KG1 (cell line): ENCODE data around the gene MCEMP1.
"Not testable (repeated sequence)": the region's sequence is repeated elsewhere in the genome, so short reads cannot be mapped to it uniquely, and the experiment has no call there.

Experiments used
- DNase-seq: peaks from one replicate; lab custom pipeline; 2025; lab: John Stamatoyannopoulos, UW

Gene MCEMP1

DNA sequence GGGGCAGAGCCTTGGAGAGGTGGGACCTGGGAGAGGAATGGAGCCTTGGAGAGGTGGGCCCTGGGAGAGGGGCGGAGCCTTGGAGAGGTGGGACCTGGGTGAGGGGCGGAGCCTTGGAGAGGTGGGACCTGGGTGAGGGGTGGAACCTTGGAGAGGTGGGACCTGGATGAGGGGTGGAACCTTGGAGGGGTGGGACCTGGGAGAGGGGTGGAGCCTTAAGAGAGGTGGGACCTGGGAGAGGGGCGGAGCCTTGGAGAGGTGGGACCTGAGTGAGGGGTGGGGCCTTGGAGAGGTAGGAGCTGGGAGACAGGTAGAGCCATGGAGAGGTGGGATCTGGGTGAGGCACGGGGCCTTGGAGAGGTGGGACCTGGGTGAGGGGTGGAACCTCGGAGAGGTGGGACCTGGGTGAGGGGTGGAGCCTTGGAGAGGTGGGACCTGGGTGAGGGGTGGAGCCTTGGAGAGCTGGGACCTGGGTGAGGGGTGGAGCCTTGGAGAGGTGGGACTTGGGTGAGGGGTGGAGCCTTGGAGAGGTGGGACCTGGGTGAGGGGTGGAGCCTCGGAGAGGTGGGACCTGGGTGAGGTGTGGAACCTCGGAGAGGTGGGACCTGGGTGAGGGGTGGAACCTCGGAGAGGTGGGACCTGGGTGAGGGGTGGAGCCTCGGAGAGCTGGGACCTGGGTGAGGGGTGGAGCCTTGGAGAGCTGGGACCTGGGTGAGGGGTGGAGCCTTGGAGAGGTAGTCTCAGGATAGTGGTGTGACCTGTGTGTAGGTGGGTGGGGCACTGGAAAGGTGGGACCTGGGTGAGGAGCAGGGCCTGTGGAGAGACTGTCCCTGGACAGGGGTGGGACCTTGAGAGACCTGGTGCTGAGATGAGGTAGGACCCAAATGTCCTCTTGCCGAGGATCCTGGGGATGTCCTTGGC, 33.0 kb upstream of the MCEMP1 start:
- not testable (repeated sequence) for DNase-seq

DNA sequence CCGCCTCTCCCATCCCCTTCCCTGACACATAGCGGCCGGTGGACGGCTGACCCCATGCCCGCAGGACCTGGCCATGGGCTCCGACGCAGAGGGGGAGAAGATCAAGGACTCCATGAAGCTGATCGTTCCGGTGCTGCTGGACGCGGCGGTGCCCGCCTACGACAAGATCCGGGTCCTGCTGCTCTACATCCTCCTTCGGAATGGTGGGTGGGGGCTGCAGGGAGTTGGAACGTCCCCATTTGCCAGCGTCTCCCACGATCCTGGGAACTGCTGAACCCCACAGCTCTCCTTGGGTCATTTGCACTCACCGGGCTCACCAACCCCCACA, 32.4 kb upstream of the MCEMP1 start:
- DNase-seq, result no peak

DNA sequence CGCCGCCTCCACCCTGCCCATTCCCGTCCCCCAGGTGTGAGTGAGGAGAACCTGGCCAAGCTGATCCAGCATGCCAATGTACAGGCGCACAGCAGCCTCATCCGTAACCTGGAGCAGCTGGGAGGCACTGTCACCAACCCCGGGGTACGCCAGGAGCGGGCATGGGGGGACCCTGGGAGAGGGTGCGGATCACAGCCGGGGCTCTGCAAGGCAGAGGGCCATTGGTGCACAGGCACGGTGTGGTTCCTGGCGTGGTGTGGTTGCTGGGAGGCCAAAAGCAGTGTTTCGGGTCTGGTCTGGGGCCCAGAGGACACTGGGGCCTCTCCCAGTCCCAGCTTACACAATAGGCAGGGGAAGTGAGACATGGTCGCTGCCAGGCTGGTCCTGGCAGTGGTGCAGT, 31.7 kb upstream of the MCEMP1 start:
- DNase-seq, result no peak

DNA sequence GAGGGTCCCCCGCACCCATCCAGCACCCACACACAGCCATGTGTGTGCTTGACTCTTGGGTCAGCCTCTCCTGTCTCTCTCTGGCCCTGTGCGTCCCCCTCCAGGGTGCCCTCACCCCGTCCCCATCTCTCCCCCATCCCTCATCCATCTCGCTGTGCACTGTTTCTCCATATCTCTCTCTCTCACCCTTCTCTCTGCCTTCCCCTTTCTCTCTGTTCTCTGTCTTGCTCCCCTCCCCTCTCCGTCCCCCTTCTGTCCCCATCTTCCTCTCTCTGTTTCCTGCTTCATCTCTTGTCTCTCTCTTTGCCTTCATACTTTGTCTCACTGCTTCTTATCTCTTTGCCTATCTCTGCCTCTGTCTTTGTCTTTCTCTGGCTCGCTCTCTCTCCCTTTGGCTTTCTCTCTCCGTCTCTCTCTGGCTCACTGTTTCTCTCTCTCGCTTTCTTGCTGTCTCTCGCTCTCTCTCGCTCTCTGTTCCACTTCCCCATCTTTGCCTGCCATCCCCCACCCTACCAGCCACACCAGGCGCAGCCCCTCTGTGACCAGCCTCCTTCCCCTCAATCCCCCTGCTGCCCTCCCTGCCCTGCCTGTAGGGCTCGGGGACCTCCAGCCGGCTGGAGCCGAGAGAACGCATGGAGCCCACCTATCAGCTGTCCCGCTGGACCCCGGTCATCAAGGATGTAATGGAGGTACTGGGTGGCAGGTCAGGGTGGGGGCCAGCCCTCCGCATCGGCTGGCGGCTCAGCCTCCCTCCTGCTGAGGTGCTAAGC, 31.0 kb upstream of the MCEMP1 start:
- no peak for DNase-seq

DNA sequence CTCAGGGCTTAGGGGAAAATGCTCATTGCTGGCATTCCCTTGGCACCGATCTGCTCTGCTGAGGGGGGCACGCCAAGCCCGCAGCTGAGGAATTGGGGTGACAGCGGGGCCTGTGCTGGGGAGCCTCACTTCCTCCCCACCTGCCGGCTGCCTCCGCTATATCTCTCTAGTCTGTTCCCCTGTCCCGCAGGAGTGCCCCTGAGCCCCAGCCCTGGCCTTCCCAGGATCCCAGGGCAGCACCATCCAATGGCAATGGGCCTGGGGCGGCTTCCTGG, 30.5 kb upstream of the MCEMP1 start:
- DNase-seq, result no peak

DNA sequence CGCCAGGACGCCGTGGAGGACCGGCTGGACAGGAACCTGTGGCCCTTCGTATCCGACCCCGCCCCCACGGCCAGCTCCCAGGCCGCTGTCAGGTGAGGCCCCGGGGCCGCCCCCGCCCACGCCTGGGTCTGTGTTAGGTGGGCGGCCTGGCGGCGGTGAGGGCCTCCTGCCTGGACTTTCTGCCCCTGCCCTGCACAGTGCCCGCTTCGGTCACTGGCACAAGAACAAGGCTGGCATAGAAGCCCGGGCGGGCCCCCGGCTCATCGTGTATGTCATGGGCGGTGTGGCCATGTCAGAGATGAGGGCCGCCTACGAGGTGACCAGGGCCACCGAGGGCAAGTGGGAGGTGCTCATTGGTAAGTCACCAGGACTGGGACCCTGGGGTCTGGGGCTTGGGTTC, 29.7 kb upstream of the MCEMP1 start:
- no peak for DNase-seq

DNA sequence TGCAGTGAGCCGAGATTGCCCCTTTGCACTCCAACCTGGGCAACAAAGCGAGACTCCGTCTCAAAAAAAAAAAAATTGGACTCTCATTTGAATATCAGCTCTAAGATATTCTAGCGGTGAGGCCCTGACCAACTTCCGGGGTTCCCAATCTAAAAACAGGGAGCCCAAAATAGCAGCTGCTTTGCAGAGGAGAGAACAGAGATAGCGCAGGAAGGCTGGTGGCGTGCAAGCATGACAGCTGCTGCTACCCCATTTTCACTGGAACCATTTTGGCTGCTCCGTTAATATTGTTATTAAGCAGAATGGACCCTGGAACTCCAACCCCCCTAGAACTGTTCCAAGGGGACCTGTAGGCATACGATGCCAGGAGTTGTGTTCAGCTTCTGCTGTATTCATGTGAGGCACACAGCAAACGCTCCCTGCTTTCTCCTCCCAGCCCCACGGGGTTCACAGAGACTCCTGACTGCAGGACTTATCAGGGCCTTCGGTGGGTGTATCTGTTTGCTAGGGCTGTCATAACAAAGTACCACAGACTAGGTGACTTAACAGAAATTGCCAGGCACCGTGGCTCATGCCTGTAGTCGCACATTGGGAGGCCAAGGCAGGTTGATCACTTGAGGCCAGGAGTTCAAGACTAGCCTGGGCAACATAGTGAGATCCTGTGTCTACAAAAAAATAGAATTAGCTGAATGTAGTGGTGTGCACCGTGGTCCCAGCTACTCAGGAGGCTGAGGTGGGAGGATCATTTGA, 28.4 kb upstream of the MCEMP1 start:
- no peak for DNase-seq

DNA sequence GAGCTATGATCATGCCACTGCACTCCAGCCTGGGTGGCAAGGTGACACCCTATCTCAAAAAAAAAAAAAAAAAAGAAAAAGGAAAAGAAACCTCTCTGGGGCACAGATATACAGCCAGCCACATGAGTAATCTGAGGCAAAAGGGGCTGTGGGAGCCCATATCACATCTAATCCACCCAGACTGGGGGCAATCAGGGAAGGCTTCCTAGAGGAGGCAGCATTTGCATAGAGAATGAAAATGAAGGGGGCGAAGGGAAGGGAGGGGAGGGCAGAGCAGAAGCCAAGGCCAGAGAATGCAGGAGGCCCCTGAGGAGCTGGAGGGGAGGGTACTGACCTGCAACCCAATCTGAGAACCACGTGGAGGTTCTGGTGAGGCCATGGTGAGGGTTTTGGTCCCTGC, 26.7 kb upstream of the MCEMP1 start:
- DNase-seq, result no peak

DNA sequence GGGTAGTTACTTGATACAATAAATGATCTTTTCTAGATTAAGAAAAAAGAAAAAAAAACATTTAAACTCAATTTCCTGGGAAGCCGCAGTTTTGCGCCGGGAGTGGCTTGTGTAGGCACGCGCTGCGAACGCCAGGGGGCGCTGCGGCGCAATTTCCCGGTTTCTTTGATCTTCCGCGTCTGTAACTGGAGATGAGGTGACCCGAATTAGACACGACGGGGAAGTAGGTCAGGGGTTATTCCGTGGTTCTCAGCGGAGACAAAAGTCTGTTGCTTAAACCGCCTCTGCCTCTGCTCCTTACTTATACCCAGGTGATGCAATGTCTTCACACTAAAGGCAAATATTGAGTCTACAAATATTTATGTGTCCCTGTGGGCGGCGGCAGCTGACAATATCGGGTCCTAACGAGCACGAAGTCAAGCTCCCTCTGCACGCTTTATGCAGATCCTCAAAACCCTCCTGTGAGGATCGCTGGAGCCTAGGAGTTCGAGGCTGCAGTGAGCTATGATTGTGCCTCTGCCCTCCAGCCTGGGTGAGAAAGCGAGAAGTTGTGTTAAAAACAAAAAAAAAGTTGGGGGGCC, 24.7 kb upstream of the MCEMP1 start:
- peak; percentile 81 for DNase-seq

DNA sequence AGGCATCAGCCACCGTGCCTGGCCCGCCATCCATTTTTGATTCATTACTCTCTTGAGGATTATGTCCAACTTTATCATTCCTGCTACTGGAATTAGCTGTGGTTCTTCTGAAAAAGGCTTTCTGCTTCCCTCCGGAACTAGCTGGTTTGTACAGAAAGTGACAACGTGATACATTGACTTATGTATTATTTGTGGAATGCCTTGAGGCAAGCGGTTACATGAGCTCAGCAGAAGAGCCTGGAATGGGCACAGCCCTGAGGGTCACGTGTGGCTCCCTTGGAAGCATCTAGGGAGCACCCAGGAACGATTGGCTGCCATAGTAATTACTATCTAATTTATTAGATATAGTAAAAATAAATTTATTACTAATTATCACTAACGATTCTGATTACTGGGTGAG, 22.5 kb upstream of the MCEMP1 start:
- no peak for DNase-seq

DNA sequence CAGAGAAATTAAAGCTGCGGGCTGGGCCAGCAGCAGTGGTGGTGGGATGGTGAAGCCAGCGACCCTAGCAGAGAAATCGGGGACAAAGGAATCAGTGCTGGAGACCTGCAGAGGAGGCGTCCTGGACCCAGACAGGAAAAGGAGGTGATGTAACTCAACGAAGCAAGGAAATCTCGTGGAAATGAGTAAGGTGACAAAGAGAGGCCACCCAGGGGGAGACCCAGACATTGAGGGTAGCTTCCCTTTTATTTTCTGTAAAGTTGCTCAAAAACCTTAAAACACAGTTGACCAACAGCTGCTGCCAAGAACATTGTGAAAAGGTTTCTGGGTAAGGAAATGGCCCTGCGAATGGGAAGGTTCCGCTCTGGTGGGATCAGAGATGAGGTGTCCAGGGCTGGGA, 21.3 kb upstream of the MCEMP1 start:
- peak; percentile 16 for DNase-seq

DNA sequence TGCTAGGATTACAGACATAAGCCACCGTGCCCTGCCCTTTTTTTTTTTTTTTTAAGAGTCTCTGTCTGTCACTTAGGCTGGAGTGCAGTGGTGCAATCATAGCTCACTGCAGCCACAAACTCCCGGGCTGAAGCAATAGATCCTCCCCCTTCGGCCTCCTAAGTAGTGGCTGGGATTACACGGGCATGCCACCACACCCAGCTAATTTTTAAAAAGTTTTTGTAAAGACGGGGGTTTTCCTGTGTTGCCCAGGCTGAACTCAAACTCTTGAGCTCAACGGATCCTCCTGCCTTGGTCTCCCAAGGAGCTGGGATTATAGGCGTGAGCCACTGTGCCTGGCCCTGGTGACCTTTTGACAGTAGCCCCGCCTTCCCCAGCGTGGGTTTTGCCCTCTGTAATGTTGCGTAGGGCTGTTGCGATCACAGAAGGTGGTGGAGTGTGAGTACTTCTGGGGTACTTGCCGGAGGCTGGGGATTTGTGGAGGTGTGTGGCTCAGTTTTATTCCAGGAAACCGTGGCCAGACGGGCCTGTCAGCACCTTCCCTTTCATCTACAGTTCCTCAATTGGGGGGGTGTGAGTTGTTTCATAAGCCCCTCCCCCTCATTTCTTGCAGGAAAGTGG, 19.6 kb upstream of the MCEMP1 start:
- DNase-seq, result peak; percentile 26

DNA sequence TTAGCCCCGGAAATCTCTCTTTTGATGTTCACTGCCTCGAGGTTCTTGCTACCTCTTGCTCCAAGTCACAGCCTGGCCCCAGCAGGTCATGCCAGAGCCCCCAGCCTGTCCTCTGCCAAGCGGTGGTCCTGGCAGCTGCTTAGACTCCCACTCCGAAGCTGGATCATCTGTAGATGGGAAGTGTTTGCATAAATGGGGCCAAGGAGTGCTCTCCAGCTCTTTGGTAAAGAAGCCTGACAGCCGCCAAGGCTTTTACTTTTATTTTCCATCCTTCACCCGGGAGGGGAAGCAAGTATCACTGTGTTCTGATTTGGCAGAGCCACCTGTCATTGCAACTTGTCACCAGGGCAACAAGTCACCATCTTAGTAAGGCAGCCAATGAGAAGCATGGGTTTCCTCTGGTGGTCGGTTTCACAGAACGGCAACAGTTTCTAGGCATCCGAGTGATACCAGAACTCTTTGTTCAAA, 18.6 kb upstream of the MCEMP1 start:
- no peak for DNase-seq

DNA sequence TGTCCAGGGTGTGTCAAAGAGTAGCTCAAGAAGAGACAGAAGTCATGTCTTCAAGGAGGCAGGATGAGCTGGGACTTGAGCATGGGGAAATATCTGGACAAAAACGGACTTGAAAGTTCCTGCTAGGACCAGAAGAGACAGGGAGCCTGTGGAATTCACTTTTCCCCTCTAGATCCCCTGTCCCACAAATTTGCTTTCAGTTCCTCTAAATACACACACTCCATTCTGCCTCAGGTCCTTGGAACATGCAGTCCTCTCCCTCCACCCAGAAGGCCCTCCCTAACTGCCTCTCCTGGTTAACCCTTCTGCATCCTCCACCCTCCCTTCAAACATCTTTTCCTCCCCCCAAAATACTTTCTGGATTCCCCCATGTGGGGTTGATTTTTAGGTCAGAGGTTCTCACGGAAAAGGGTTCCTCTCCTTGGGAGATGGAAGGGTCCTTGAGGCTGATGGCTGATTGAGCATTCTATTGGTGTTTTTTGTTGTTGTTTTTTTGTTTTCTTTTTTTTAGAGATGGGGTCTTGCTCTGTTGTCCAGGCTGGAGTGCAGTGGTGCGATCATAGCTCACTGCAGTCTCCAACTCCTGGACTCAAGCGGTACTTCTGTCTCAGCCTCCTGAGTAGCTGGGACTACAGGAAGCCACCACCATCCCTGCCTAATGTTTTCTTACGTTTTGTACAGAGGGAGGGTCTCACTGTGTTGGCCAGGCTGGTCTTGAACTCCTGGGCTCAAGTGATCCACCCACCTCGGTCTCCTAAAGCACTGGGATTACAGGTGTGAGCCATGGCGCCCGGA, 14.9 kb upstream of the MCEMP1 start:
- DNase-seq, result no peak

DNA sequence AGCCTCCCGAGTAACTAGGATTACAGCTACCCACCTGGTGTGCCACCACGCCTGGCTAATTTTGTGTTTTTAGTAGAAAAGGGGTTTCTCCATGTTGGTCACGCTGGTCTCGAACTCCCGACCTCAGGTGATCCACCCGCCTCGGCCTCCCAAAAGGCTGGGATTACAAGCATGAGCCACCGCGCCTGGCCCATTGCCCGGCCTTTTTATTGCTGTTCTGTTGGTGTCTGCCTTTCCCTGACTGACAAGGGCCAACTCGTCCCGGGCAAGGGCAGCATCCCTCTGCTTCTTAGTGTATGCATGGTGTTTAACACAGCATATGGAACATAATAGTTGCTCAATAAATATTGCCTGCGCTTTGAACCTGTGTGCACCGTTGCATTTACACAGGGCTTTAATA, 14.2 kb upstream of the MCEMP1 start:
- DNase-seq, result no peak

DNA sequence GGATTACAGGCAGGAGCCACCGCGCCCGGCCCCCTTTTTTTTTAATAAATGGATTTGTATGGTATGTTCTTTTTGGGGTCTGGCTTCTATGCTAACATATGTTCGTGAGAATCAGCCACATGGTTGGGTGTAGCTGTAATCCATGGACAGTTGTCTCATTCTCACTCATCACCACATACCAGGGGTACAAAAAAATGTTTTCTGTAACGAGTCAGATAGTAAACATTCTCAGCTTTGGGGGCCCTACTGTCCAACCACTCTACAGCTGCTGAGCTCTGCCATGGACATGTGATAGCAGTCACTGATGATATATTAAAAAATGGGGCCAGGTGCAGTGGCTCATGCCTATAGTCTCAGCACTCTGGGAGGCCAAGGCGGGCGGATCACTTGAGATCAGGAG, 13.2 kb upstream of the MCEMP1 start:
- no peak for DNase-seq

DNA sequence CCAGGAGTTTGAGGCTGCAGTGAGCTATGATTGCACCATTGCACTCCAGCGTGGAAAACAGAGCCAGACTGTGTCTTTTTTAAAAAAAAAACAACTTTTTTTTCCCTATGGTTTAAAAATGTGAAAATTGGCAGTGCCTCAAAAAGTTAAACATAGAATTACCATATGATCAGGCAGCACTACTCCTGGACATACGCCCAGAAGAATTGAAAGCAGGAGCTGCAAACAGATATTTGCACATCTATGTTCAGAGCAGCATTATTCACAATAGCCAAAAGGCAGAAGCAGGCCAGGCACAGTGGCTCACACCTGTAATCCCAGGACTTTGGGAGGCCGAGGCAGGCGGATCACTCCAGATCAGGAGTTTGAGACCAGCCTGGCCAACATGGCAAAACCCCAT, 11.8 kb upstream of the MCEMP1 start:
- no peak for DNase-seq

DNA sequence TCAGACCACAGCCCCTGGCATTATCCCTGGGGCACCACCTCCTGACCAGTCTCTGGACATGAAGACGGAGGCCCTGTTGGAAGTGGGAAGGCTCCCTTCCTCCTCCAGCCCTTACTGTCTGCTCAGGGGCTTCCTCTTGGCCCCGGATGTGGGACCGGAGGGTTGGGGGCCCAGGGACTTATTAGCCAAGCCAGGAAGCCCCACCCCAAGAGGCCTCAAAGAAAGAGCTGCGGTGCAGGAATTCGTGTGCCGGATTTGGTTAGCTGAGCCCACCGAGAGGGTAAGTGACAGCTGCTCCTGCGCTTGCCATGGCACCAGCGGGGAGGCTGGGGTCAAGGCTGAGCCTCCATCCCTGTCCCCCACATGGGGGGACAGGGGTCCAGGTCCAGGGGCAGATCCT, 8.0 kb upstream of the MCEMP1 start, which contains the start of gene RETN:
TSS of gene RETN (plus strand) at position 208 of the 400 bp plus-strand sequence. CDS start 278 bp downstream, outside the sequence.
- no peak for DNase-seq

DNA sequence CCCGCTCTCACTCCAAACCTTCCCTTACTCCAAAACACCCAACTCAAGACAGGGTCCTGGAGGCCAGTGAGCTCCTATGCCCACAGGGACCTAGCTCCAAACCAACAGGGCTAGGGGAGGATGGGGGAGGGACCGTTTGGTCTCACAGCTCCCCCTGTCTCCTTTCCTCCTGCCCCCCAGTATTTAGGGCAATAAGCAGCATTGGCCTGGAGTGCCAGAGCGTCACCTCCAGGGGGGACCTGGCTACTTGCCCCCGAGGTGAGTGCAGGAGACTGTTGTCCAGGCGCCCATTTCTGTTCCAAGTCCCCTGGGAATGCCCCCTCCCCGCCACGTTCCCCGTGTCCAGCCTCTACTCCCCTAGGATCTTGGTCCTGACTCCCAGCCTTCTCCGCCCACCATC, 7.2 kb upstream of the MCEMP1 start:
- no peak for DNase-seq

DNA sequence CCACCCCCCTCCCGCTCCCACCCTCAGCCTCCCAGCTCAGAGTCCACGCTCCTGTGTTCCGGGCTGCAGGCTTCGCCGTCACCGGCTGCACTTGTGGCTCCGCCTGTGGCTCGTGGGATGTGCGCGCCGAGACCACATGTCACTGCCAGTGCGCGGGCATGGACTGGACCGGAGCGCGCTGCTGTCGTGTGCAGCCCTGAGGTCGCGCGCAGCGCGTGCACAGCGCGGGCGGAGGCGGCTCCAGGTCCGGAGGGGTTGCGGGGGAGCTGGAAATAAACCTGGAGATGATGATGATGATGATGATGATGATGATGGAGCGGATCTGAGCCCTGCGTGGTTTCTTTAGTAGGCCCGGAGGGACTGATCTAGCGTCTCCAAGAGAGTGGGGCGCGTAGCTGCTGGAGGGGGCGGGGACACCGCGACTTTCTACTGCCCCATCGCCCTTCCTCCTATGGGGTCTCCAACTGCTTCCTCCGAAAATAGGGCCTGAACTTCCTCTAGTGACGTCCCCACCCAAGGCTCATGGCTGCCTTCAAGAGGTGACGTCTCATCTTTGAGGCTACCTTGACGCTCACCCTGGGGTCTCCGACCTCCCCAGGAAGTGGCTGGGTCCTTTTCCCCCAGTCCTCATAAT, 6.6 kb upstream of the MCEMP1 start:
- no peak for DNase-seq

DNA sequence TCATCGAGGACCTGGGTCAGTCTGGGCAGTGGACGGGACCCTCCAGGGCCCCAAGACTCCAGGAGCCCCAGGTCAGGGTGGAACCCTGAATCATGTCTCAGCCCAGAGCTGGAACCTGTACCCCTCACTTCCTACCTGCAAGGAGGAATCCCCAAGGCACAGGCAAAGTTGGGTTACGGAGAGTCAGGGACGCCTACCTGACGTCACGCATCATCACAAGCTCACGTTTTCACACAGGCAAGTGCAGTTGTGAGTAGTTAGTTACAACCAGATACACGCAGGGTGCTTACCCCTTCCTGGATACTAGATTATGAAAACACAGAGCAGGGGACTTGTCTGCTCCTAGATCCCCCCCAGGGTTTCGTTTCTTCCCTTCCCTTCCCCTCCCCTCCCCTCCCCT, 6.1 kb upstream of the MCEMP1 start:
- DNase-seq, result no peak
